NOMO-1 treated with DMSO at 0.1 percent for 48 hours (cell line): ENCODE data around the gene ANGPT4.
"Not testable (repeated sequence)": the region's sequence is repeated elsewhere in the genome, so short reads cannot be mapped to it uniquely, and the experiment has no call there.

Experiments used
- DNase-seq: peaks from one replicate; lab custom pipeline; 2025; ENCODE audit not compliant: unreplicated experiment; lab: John Stamatoyannopoulos, UW

Gene ANGPT4

GRCh38 chr20:829551-829950 lies 86.6 kb downstream of the ANGPT4 start:
- DNase-seq = no peak

- DNase-seq = no peak
Measured at GRCh38 chr20:828987-829386, 87.1 kb downstream of the ANGPT4 start.

- DNase-seq = not testable (repeated sequence)
Measured at GRCh38 chr20:827981-828380, 88.2 kb downstream of the ANGPT4 start.

- no peak for DNase-seq
Measured at GRCh38 chr20:826695-827323, 89.3 kb downstream of the ANGPT4 start.

GRCh38 chr20:825710-826421 lies 90.3 kb downstream of the ANGPT4 start:
- DNase-seq = no peak

GRCh38 chr20:824916-825315 lies 91.2 kb downstream of the ANGPT4 start:
- no peak for DNase-seq

DNA sequence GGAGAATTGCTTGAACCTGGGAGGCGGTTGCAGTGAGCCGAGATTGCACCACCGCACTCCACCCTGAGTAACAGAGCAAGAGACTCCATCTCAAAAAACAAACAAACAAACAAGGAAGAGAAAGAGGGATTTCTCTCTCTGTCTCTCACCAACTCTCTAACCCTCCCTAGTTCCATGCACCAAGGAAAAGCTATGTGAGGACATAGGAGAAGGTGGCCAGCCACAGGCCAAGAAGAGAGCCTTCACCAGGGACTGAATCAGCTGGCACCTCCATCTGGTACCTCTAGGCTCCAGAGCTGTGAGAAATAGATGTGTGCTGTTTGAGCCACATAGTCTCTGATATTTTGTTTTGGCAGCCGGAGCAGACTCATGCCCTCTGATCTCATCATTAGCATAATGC lies 91.6 kb downstream of the ANGPT4 start:
- DNase-seq = no peak

GRCh38 chr20:823574-823902 lies 92.6 kb downstream of the ANGPT4 start:
- no peak for DNase-seq

DNA sequence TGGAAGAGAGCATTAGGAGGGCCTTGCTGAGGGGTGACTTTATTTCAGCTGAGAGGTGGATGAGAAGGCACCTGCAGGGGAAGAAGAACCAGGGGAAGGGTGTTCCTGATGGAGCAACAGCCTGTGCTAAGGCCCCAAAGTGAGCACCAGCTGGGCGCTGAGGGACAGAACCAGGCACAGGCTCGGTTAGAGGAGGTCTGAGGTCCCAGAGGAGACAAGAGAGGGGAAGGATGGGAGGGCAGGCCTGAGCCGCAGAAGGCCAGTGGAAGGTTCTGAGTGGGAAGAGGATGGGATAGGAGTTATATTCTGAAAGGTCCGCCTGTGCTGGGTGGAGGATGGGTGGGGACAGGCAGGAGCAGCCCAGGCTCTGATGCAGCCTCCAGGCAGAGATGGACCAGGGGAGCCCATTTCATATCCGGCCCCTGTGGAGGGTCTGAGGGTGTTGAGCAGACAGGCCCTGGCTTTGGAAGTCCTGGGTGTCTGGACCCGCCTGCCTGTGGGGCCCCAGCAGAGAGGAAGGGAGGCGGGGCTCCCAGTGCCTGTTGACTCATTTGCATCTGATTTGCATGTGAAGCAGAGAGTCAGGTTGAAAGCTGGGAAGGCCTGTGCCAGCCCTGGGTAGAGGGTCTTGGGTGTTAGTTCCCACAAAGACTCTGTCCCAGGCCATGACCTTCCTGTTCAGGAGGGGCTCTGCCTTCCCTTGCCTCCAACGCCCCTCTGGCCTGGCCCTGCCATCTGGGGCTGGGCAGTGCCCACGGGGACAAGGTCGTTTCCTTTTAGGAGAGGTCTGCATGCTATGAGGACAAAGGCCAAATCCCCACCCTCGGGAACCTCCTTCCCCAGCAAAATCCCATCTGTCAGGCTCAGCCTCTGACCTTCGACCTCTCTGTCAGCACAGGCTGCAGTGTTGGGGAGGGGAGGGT lies 93.2 kb downstream of the ANGPT4 start:
- DNase-seq = no peak

DNA sequence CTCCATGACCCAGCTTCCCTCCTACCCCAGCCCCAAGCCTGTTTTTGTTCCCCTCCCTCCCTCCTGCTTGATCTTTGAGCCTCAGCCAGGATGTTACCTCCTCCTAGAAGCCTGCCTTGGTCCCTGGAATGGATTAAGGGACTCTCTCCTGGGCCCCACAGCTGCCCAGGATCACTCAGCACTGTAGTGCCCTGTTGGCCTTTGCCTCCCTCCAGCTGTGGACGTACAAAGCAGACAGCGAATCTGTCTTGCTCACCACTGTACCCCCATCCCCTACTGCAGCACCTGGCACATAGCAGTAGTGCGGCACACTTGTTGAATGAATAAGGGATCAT lies 94.4 kb downstream of the ANGPT4 start:
- DNase-seq = no peak

GRCh38 chr20:821046-821730 lies 94.9 kb downstream of the ANGPT4 start:
- DNase-seq = no peak

DNA sequence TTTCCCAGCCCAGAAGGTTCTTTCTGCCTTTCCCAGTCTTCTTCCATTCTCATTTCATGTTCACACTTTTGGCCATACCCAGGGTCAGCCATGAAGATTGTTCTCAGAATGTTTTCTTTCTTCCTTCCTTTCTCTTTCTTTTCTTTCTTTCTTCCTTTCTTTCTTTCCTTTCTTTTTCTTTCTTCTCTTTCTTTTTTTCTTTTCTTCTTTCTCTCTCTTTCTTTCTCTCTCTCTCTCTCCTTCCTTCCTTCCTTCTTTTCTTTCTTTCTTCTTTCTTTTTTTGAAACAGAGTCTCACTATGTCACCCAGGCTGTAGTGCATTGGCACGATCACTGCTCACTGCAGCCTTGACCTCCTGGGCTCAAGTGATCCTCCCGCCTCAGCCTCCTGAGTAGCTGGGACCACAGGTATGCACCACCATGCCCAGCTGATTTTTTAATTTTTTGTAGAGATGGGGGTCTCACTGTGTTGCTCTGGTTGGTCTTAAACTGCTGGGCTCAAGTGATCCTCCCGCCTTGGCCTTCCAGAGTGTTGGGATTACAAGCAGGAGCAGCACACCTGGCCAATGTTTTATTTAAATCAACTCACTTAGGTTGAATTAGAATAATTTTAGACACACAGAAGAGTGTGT lies 95.7 kb downstream of the ANGPT4 start:
- no peak for DNase-seq
